BE2C (cell line): Measurements from ENCODE around the gene MEIS2.

Source experiments
- DNase-seq: peaks from one replicate; pipeline ENCODE4 v3.0.0-alpha.2; 2020
- H3K27me3 ChIP-seq: fragments of 250-450 bp; sonication (Bioruptor Pico); 2 replicates; pipeline ENCODE4 v1.5.1; 2020; ENCODE audit warnings: mild to moderate bottlenecking
- H3K36me3 ChIP-seq: fragments of 250-450 bp; sonication (Bioruptor Pico); 2 replicates; pipeline ENCODE4 v1.5.1; 2020; ENCODE audit warnings: mild to moderate bottlenecking
- H3K4me1 ChIP-seq: fragments of 250-450 bp; sonication (Bioruptor Pico); 2 replicates; pipeline ENCODE4 v1.5.1; 2020
- H3K4me3 ChIP-seq: 2 replicates; pipeline ENCODE4 v1.5.1; 2011; ENCODE audit warnings: low read depth, low read length
- H3K9me3 ChIP-seq: fragments of 250-450 bp; sonication (Bioruptor Pico); 2 replicates; pipeline ENCODE4 v1.5.1; 2020
- TF ChIP-seq, protein P1 (sequence below): IDR thresholded peaks from 2 replicates; pipeline ENCODE4 v1.5.1; 2012; ENCODE audit warnings: mild to moderate bottlenecking, low read depth, low read length

MEIS2 gene

DNA sequence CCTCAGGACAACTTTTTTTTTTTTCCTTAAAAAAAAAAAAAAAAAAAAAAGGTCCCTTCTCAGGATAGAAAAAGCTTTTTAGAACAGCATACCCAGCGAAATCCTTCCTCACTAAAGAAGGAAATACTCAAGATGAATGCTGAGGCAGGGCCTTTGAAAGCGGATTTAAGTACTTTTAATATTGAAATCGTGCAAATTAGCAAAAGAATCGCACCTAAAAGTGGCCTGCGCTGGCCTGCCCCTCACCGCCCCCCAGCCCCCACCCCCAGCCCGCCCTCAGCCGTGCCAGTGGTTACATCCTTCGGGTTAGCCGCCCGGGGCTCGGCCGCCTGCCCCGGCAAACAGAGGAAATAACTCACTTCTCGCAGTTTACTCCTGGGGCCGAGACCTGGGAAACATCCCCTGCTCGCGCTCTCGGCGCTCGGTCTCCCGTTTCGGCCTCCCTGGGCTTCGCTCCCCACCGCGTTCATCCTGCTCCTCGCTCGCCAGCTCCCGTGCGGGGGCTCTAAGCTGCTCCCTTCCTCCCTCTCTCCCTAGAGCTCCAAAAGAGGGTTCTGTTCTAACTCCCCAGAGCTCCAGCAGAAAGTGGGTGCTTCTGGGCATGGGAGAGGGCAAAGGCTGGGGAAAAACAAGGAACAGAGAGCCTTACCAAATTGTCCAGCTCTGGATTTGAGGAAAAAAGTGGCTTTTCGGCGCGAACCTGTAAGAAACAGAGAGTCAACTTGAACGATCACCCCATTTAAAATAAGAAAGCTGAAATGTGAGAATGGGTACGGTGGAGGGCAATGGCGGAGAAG lies 5.2 kb downstream of the MEIS2 start:
- peaks cover 10% of the 10 kb centered on the region for H3K4me1 ChIP-seq
- no peaks in the 10 kb centered on the region for H3K27me3 ChIP-seq
- H3K9me3 ChIP-seq = no peaks in the 10 kb centered on the region
- H3K36me3 ChIP-seq = peaks cover 65% of the 10 kb centered on the region
- TF ChIP-seq, protein P1, sequence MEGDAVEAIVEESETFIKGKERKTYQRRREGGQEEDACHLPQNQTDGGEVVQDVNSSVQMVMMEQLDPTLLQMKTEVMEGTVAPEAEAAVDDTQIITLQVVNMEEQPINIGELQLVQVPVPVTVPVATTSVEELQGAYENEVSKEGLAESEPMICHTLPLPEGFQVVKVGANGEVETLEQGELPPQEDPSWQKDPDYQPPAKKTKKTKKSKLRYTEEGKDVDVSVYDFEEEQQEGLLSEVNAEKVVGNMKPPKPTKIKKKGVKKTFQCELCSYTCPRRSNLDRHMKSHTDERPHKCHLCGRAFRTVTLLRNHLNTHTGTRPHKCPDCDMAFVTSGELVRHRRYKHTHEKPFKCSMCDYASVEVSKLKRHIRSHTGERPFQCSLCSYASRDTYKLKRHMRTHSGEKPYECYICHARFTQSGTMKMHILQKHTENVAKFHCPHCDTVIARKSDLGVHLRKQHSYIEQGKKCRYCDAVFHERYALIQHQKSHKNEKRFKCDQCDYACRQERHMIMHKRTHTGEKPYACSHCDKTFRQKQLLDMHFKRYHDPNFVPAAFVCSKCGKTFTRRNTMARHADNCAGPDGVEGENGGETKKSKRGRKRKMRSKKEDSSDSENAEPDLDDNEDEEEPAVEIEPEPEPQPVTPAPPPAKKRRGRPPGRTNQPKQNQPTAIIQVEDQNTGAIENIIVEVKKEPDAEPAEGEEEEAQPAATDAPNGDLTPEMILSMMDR = no peak
- H3K4me3 ChIP-seq = peak overlapping the region; percentile 97
- DNase-seq = peak; percentile 31

DNA sequence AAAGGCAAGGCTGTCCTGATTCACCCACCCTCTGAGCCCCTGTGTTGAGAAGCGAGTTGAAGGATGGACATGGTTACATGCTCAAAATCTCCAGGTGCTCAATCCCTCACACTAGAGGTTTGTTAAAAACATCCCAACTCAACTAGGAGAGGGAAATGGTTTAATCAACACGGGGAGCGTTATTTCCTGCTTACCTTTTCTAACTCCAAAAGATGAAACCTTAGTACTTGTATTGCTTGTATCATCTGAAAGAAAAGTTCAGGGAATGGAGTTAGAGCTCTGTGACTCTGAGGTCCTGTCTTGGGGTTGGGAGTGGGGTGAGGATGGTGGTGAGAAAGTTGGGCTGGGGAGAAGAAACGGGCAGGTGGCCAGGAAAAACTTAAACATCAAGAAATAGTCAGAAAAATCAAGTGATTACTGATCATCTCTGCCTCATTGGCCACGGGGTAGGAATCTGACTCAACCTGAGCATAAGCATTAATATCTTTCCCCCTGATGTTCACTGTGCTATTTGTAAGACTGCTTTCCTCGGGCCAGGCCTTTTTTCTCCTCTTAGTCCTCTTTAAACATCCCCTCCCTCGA lies 5.9 kb downstream of the MEIS2 start:
- Histone ChIP-seq H3K4me3 (peak overlapping the region; percentile 97), H3K36me3 (peaks cover 71% of the 10 kb centered on the region), H3K27me3 (no peaks in the 10 kb centered on the region), H3K4me1 (peaks cover 10% of the 10 kb centered on the region), H3K9me3 (no peaks in the 10 kb centered on the region)
- TF ChIP-seq, protein P1 = no peak
- DNase-seq = no peak

DNA sequence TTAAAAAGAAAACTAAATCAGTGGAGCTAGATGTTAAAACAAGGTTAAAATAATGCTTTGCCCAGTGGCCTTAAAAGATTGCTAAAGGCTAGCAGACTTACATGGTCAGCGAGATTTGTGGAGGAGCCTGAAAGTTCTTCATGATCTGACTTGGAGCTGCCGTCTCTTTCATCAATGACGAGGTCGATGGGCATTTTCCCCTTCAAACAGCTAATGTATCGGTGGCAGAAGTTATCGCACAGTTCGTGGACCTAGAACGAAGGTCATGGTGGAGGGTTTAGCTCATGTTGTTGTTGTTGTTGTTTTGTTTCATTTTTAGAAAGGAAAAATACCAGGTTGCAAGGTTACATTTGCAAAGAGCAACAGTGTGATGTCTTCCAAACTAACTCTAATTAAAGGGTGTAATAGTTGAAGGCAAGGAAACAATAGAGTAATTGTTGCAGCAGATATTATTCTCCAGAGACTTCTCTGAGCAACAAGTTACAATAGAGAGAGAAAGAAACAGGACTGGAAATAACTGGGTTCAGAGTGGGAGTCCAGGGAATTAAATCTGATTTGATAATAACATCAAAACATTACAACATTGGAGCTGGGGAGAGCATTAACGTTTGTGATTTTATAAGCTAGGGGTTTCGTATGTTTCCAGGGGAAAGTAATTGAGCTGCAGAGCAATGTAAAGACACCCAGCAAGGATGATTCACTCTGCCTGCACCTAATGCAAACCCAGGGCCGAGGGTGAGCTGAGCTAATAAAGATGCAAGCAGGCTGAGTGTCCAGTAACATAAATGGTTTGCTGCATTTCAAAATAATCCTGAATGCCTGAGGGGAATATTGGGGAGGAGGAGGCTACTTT lies 6.6 kb downstream of the MEIS2 start:
- TF ChIP-seq, protein P1 = no peak
- Histone ChIP-seq H3K4me3 (peak overlapping the region; percentile 97), H3K27me3 (no peaks in the 10 kb centered on the region), H3K4me1 (peaks cover 12% of the 10 kb centered on the region), H3K36me3 (peaks cover 78% of the 10 kb centered on the region), H3K9me3 (no peaks in the 10 kb centered on the region)
- DNase-seq = peak; percentile 40

DNA sequence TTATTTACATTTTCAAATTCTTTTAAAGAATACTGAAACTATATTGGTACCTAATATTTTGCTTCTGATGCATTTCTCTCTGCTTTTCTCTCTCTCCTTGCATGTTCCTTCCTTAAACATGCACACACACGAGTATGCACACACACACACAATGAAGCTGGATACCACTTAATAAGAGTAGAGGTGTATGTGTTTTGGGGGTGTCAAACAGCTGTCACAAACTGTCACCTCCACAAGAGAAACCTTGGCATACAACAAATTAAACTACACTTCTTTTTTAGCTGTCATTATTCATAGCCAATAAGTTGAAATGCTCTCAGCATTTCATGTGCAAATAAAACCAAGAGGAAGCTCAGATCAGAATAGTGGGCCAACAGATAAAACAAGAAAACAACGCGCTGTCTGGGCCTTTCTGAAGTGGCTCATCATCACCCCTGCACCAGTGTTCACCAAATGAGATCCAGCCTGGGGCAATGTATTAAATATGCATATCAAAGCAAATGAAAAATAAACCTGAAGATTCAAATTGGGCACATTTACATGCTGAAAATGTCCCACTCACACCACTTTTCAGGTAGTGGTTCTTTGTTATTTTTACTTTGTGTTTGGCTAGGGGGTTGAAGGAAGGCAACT lies 9.7 kb downstream of the MEIS2 start:
- peaks cover 28% of the 10 kb centered on the region for H3K4me1 ChIP-seq
- no peaks in the 10 kb centered on the region for H3K27me3 ChIP-seq
- no peak overlapping the region for H3K4me3 ChIP-seq
- H3K9me3 ChIP-seq = no peaks in the 10 kb centered on the region
- peaks cover 88% of the 10 kb centered on the region for H3K36me3 ChIP-seq
- DNase-seq = no peak
- TF ChIP-seq, protein P1 = no peak

DNA sequence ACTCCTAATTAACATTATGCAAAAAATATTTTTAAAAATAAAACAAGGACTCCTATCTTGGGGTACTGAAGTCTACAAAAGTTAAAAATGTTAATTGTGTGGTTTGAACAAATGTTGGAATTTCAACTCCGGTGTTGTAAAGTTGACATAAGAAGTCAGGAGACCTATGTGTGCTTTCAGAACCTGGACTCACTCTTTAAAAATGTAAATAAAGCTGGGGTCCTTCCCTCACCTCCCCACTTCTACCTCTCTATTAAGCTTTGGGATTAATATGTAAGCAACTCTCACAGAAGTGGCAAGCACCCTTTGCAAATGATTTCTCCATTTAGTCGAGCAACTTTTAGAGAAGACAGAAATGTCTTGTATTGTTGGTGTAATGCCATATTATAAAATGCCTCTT lies 11.9 kb downstream of the MEIS2 start:
- H3K4me1 ChIP-seq = peaks cover 23% of the 10 kb centered on the region
- DNase-seq = no peak
- TF ChIP-seq, protein P1 = no peak
- no peaks in the 10 kb centered on the region for H3K9me3 ChIP-seq
- no peak overlapping the region for H3K4me3 ChIP-seq
- peaks cover 92% of the 10 kb centered on the region for H3K36me3 ChIP-seq
- no peaks in the 10 kb centered on the region for H3K27me3 ChIP-seq
